ENCODE results near the gene WDR36. TPM values are rescaled to one million over a fixed set of nuclear protein-coding genes. Genes with fewer than 3 reads are reported as not detected.

The WDR36 gene
- total RNA-seq, 1 donor from 2014 or later, result 17.6 TPM

GRCh38 chr5:111151998-111152397 is 59.9 kb downstream of the WDR36 start:
- H3K36me3 Mint-ChIP-seq (ENCODE audit: low read depth), result no peaks in the 10 kb centered on the region
- TF ChIP-seq CTCF (IDR thresholded peaks at IDR 0.05), result no peak
- DNase-seq (ENCODE audit: low spot score), result no peak
- no peaks in the 10 kb centered on the region for H3K9me3 Mint-ChIP-seq (ENCODE audit: low read depth)
- peaks cover 48% of the 10 kb centered on the region for H3K27me3 Mint-ChIP-seq (ENCODE audit: low read depth)
- H3K4me3 Mint-ChIP-seq (ENCODE audit: unreplicated experiment), result no peak overlapping the region
- no peaks in the 10 kb centered on the region for H3K4me1 Mint-ChIP-seq (ENCODE audit: low read depth)
- H3K27ac Mint-ChIP-seq (ENCODE audit: unreplicated experiment), result no peak overlapping the region

GRCh38 chr5:111153483-111153882 is 61.3 kb downstream of the WDR36 start:
- Mint-ChIP-seq H3K27ac (ENCODE audit: unreplicated experiment) (no peak overlapping the region), H3K27me3 (ENCODE audit: low read depth) (peaks cover 39% of the 10 kb centered on the region), H3K4me3 (ENCODE audit: unreplicated experiment) (no peak overlapping the region), H3K9me3 (ENCODE audit: low read depth) (no peaks in the 10 kb centered on the region), H3K36me3 (ENCODE audit: low read depth) (no peaks in the 10 kb centered on the region), H3K4me1 (ENCODE audit: low read depth) (peaks cover 2% of the 10 kb centered on the region)
- no peak for TF ChIP-seq CTCF (IDR thresholded peaks at IDR 0.05)
- no peak for DNase-seq (ENCODE audit: low spot score)

GRCh38 chr5:111153945-111154344 is 61.8 kb downstream of the WDR36 start:
- no peak for DNase-seq (ENCODE audit: low spot score)
- Mint-ChIP-seq H3K9me3 (ENCODE audit: low read depth) (no peaks in the 10 kb centered on the region), H3K27ac (ENCODE audit: unreplicated experiment) (no peak overlapping the region), H3K4me3 (ENCODE audit: unreplicated experiment) (no peak overlapping the region), H3K27me3 (ENCODE audit: low read depth) (peaks cover 39% of the 10 kb centered on the region), H3K36me3 (ENCODE audit: low read depth) (no peaks in the 10 kb centered on the region), H3K4me1 (ENCODE audit: low read depth) (peaks cover 2% of the 10 kb centered on the region)
- no peak for TF ChIP-seq CTCF (IDR thresholded peaks at IDR 0.05)

- H3K27ac Mint-ChIP-seq (ENCODE audit: unreplicated experiment), result no peak overlapping the region
- no peaks in the 10 kb centered on the region for H3K36me3 Mint-ChIP-seq (ENCODE audit: low read depth)
- no peak overlapping the region for H3K4me3 Mint-ChIP-seq (ENCODE audit: unreplicated experiment)
- H3K4me1 Mint-ChIP-seq (ENCODE audit: low read depth), result peaks cover 2% of the 10 kb centered on the region
- peaks cover 20% of the 10 kb centered on the region for H3K27me3 Mint-ChIP-seq (ENCODE audit: low read depth)
- no peaks in the 10 kb centered on the region for H3K9me3 Mint-ChIP-seq (ENCODE audit: low read depth)
- DNase-seq (ENCODE audit: low spot score), result no peak
- peak; percentile 99 for TF ChIP-seq CTCF (IDR thresholded peaks at IDR 0.05)
These were observed 66.1 kb downstream of the WDR36 start for GRCh38 chr5:111158105-111158744.

GRCh38 chr5:111159845-111160244 is 67.7 kb downstream of the WDR36 start:
- peak; percentile 19 for TF ChIP-seq CTCF (IDR thresholded peaks at IDR 0.05)
- no peaks in the 10 kb centered on the region for H3K9me3 Mint-ChIP-seq (ENCODE audit: low read depth)
- no peak overlapping the region for H3K4me3 Mint-ChIP-seq (ENCODE audit: unreplicated experiment)
- H3K36me3 Mint-ChIP-seq (ENCODE audit: low read depth), result no peaks in the 10 kb centered on the region
- H3K4me1 Mint-ChIP-seq (ENCODE audit: low read depth), result peaks cover 2% of the 10 kb centered on the region
- DNase-seq (ENCODE audit: low spot score), result no peak
- peaks cover 17% of the 10 kb centered on the region for H3K27me3 Mint-ChIP-seq (ENCODE audit: low read depth)
- H3K27ac Mint-ChIP-seq (ENCODE audit: unreplicated experiment), result no peak overlapping the region
